A549 (cell line): ENCODE data around the gene FSCN2.

Source experiments
- HDAC2 ChIP-seq: fragments of 200-600 bp; sonication (generic); IDR thresholded peaks from 2 replicates; pipeline ENCODE4 v1.6.1; 2016
- JUN ChIP-seq, 2 experiments: fragments of >200 bp; sonication (Bioruptor Twin); formaldehyde crosslinking; IDR thresholded peaks; 2 replicates in 1 of 2; 3 replicates in 1 of 2; pipeline ENCODE4 v1.6.1; 2016 to 2017
- KDM1A ChIP-seq: fragments of 200-600 bp; sonication (generic); IDR thresholded peaks from 2 replicates; pipeline ENCODE4 v1.6.1; 2016; ENCODE audit warnings: low read depth, mild to moderate bottlenecking
- MAFK ChIP-seq: fragments of 450-650 bp; IDR thresholded peaks from 2 replicates; pipeline ENCODE4 v1.6.1; 2014; ENCODE audit not compliant: partially characterized antibody
- MAZ ChIP-seq: fragments of 150-350 bp; IDR thresholded peaks from 2 replicates; pipeline ENCODE4 v1.6.1; 2014; ENCODE audit warnings: antibody characterized with exemption, low read depth, low read length, borderline replicate concordance
- POLR2A ChIP-seq: IDR thresholded peaks from 2 replicates; pipeline ENCODE4 v1.6.1; 2012; ENCODE audit warnings: mild to moderate bottlenecking, low read length
- POLR2AphosphoS2 ChIP-seq: conservative IDR thresholded peaks from 2 replicates; pipeline ENCODE4 v1.6.1; 2012; ENCODE audit warnings: low read length, improper control_type of control experiment, inconsistent platforms
- RFX5 ChIP-seq: fragments of 450-650 bp; IDR thresholded peaks from 2 replicates; pipeline ENCODE4 v1.7.1; 2014; ENCODE audit warnings: antibody characterized with exemption, mild to moderate bottlenecking, moderate library complexity
- TF ChIP-seq, protein P1 (sequence below): fragments of 200-600 bp; sonication (generic); IDR thresholded peaks from 2 replicates; pipeline ENCODE4 v1.6.1; 2016; ENCODE audit warnings: antibody characterized with exemption, mild to moderate bottlenecking, moderate library complexity
- TF ChIP-seq, protein P2 (sequence below): fragments of >200 bp; sonication (Bioruptor Twin); formaldehyde crosslinking; IDR thresholded peaks from 3 replicates; pipeline ENCODE4 v1.5.1; 2016
- TF ChIP-seq, protein P3 (sequence below): fragments of 450-650 bp; IDR thresholded peaks from 2 replicates; pipeline ENCODE4 v1.6.1; 2014; ENCODE audit warnings: antibody characterized with exemption

DNA sequence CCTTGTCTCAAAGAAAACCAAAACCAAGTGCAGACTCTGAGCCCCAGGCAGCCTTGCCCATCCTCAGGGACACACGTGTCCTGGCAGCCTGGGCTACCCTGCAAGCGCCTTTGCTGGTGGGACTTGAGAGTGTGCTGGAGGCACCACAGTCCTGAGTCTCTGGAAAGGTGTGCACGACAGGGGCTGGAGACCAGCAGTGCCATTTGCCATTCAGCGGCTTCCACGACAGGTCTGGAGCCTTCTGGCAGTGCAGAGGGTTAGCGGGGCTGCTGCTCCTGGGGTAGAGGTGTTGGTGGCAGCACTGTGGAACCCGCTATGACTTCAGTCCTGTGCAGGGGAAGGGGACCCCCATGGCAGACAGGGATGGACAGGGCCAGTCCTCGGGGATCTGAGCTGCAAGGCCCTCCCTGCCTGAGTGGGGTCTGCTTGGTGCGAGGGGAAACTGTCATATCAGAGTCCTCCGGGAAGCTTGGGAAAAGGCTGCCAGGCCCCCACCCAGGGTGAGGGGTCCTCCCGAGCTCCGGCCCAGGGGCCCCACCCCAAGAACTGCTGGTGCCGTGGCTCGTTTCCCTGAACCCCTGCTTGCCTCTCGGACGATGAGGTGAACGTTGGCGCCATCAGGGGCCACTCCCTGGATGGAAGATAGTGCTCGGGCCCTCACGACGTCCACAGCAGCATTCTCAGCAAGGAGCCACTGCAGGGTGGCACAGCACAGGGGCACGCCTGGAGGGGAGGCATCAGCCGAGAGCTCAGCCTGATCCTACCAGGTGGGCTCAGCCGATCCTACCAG lies 17.2 kb downstream of the FSCN2 start:
- no peak for TF ChIP-seq RFX5
- TF ChIP-seq MAZ: no peak
- no peak for TF ChIP-seq JUN (IDR thresholded peaks at IDR 0.05)
- no peak for TF ChIP-seq KDM1A
- no peak for TF ChIP-seq HDAC2
- TF ChIP-seq, protein P1, sequence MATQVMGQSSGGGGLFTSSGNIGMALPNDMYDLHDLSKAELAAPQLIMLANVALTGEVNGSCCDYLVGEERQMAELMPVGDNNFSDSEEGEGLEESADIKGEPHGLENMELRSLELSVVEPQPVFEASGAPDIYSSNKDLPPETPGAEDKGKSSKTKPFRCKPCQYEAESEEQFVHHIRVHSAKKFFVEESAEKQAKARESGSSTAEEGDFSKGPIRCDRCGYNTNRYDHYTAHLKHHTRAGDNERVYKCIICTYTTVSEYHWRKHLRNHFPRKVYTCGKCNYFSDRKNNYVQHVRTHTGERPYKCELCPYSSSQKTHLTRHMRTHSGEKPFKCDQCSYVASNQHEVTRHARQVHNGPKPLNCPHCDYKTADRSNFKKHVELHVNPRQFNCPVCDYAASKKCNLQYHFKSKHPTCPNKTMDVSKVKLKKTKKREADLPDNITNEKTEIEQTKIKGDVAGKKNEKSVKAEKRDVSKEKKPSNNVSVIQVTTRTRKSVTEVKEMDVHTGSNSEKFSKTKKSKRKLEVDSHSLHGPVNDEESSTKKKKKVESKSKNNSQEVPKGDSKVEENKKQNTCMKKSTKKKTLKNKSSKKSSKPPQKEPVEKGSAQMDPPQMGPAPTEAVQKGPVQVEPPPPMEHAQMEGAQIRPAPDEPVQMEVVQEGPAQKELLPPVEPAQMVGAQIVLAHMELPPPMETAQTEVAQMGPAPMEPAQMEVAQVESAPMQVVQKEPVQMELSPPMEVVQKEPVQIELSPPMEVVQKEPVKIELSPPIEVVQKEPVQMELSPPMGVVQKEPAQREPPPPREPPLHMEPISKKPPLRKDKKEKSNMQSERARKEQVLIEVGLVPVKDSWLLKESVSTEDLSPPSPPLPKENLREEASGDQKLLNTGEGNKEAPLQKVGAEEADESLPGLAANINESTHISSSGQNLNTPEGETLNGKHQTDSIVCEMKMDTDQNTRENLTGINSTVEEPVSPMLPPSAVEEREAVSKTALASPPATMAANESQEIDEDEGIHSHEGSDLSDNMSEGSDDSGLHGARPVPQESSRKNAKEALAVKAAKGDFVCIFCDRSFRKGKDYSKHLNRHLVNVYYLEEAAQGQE: no peak
- no peak for TF ChIP-seq POLR2A
- TF ChIP-seq, protein P2, sequence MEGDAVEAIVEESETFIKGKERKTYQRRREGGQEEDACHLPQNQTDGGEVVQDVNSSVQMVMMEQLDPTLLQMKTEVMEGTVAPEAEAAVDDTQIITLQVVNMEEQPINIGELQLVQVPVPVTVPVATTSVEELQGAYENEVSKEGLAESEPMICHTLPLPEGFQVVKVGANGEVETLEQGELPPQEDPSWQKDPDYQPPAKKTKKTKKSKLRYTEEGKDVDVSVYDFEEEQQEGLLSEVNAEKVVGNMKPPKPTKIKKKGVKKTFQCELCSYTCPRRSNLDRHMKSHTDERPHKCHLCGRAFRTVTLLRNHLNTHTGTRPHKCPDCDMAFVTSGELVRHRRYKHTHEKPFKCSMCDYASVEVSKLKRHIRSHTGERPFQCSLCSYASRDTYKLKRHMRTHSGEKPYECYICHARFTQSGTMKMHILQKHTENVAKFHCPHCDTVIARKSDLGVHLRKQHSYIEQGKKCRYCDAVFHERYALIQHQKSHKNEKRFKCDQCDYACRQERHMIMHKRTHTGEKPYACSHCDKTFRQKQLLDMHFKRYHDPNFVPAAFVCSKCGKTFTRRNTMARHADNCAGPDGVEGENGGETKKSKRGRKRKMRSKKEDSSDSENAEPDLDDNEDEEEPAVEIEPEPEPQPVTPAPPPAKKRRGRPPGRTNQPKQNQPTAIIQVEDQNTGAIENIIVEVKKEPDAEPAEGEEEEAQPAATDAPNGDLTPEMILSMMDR: no peak
- TF ChIP-seq, protein P3, sequence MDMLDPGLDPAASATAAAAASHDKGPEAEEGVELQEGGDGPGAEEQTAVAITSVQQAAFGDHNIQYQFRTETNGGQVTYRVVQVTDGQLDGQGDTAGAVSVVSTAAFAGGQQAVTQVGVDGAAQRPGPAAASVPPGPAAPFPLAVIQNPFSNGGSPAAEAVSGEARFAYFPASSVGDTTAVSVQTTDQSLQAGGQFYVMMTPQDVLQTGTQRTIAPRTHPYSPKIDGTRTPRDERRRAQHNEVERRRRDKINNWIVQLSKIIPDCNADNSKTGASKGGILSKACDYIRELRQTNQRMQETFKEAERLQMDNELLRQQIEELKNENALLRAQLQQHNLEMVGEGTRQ: no peak
- TF ChIP-seq POLR2AphosphoS2: no peak
- TF ChIP-seq MAFK: no peak
